HCT116 (cell line): ENCODE results near the gene THADA. TPM values are rescaled to one million over a fixed set of nuclear protein-coding genes. Genes with fewer than 3 reads are reported as not detected.

ENCODE experiments used
- ATAC-seq: fragments of 200-7000 bp; cut with Tn5 transposase; 2 replicates; pipeline ENCODE4 v1.9.1; 2020; ENCODE audit warnings: mild to moderate bottlenecking, moderate library complexity
- BruUV-seq: library from RNA; stranded (reverse); fragments of 400-500 nt; replicated peaks from 2 replicates; lab custom pipeline; 2021; lab: Mats Ljungman, UMichigan
- CTCF ChIA-PET: fragments of 300-600 bp; sonication (Branson Sonifier 250); formaldehyde crosslinking; loops from one replicate; lab custom pipeline; 2021; ENCODE audit warnings: antibody characterized with exemption; lab: Charles Lee
- POLR2A ChIA-PET: fragments of 300-600, 350-600 bp; sonication (Branson Sonifier 250); formaldehyde crosslinking; loops from one replicate; lab custom pipeline; 2021; ENCODE audit warnings: antibody characterized with exemption; lab: Charles Lee
- RAD21 ChIA-PET, 2 experiments: fragments of 300-600 bp; sonication (Branson Sonifier 250); formaldehyde crosslinking; loops; one replicate each; lab custom pipeline; 2023; ENCODE audit warnings: low total read pairs in 2 of 2; ENCODE audit not compliant: uncharacterized antibody in 2 of 2, unreplicated experiment in 2 of 2, low non-redundant PET in 1 of 2; lab: Charles Lee
- DNase-seq: peaks from one replicate; pipeline ENCODE4 v3.0.0-alpha.2; 2010; ENCODE audit warnings: low read depth, low spot score
- H2AFZ ChIP-seq: fragments of 200-600 bp; shearing (Covaris generic), sonication (generic); 2 replicates; pipeline ENCODE4 v1.6.1; 2017; ENCODE audit warnings: low read depth, mixed run types, mixed read lengths, antibody characterized with exemption, low read length; ENCODE audit not compliant: poor library complexity, severe bottlenecking
- H3K27ac ChIP-seq: 2 replicates; pipeline ENCODE4 v1.5.1; 2012; ENCODE audit warnings: low read depth, low read length
- H3K27me3 ChIP-seq: fragments of 200-600 bp; sonication (generic); 2 replicates; pipeline ENCODE4 v1.6.1; 2016; ENCODE audit warnings: mixed run types, low read length, mixed read lengths; ENCODE audit not compliant: insufficient read depth
- H3K36me3 ChIP-seq, 2 experiments: fragments of 200-500 bp in 1 of 2; fragments of 200-600 bp in 1 of 2; sonication (Bioruptor generic) in 1 of 2; sonication (generic) in 1 of 2; 2 replicates each; pipeline versions ENCODE4 v1.5.1 to v1.6.1; 2014 to 2016; ENCODE audit warnings: low read length in 2 of 2, inconsistent platforms in 1 of 2, mixed read lengths in 1 of 2, mixed run types in 1 of 2; ENCODE audit not compliant: insufficient read depth in 2 of 2, control insufficient read depth in 1 of 2
- H3K4me1 ChIP-seq, 2 experiments: fragments of 200-600 bp in 1 of 2; sonication (generic) in 1 of 2; 2 replicates each; pipeline versions ENCODE4 v1.5.1 to v1.6.1; 2012 to 2017; ENCODE audit warnings: low read length in 2 of 2, inconsistent platforms in 1 of 2, mild to moderate bottlenecking in 1 of 2, mixed read lengths in 1 of 2, mixed run types in 1 of 2, moderate library complexity in 1 of 2; ENCODE audit not compliant: insufficient read depth in 2 of 2, control insufficient read depth in 1 of 2
- H3K4me2 ChIP-seq: fragments of 200-600 bp; sonication (generic); 2 replicates; pipeline ENCODE4 v1.6.1; 2017; ENCODE audit warnings: mixed run types, low read length, mixed read lengths
- H3K4me3 ChIP-seq, 2 experiments: fragments of 200-600 bp in 1 of 2; sonication (generic) in 1 of 2; replicated peaks in 1 of 2; 2 replicates each; pipeline ENCODE4 v1.5.1; 2011 to 2016; ENCODE audit warnings: low read length in 2 of 2, control low read depth in 1 of 2, low read depth in 1 of 2, mild to moderate bottlenecking in 1 of 2, mixed read lengths in 1 of 2, mixed run types in 1 of 2
- H3K79me2 ChIP-seq: fragments of 200-600 bp; sonication (generic); 2 replicates; pipeline ENCODE4 v1.6.1; 2017; ENCODE audit warnings: mild to moderate bottlenecking, mixed run types, low read length, moderate library complexity, mixed read lengths; ENCODE audit not compliant: insufficient read depth
- H3K9ac ChIP-seq: fragments of 200-600 bp; sonication (generic); 2 replicates; pipeline ENCODE4 v1.6.1; 2016; ENCODE audit warnings: low read length, mixed read lengths
- H3K9me2 ChIP-seq: fragments of 200-600 bp; sonication (generic), shearing (Covaris generic); 2 replicates; pipeline ENCODE4 v1.6.1; 2017; ENCODE audit warnings: mixed run types, mild to moderate bottlenecking, moderate library complexity; ENCODE audit not compliant: insufficient read depth
- H3K9me3 ChIP-seq, 2 experiments: fragments of 200-500 bp in 1 of 2; fragments of 200-600 bp in 1 of 2; sonication (Bioruptor generic) in 1 of 2; sonication (generic) in 1 of 2; 2 replicates each; pipeline ENCODE4 v1.6.1; 2014 to 2017; ENCODE audit warnings: low read length in 2 of 2, mixed read lengths in 2 of 2, inconsistent platforms in 1 of 2, low read depth in 1 of 2, mild to moderate bottlenecking in 1 of 2, mixed run types in 1 of 2, moderate library complexity in 1 of 2; ENCODE audit not compliant: control insufficient read depth in 1 of 2, insufficient read depth in 1 of 2
- H4K20me1 ChIP-seq: fragments of 200-600 bp; sonication (generic), shearing (Covaris generic); 2 replicates; pipeline ENCODE4 v1.6.1; 2017; ENCODE audit warnings: mixed run types, mild to moderate bottlenecking, moderate library complexity; ENCODE audit not compliant: insufficient read depth
- CBX3 ChIP-seq: IDR thresholded peaks from 2 replicates; pipeline ENCODE4 v1.6.1; 2012; ENCODE audit warnings: low read depth
- CEBPB ChIP-seq: IDR thresholded peaks from 2 replicates; pipeline ENCODE4 v1.6.1; 2012; ENCODE audit warnings: low read depth
- EGR1 ChIP-seq: IDR thresholded peaks from 2 replicates; pipeline ENCODE4 v1.6.1; 2012; ENCODE audit warnings: low read depth
- ELF1 ChIP-seq: IDR thresholded peaks from 2 replicates; pipeline ENCODE4 v1.6.1; 2012; ENCODE audit warnings: low read depth, borderline replicate concordance
- EZH2phosphoT487 ChIP-seq: fragments of 200-600 bp; IDR thresholded peaks from 2 replicates; pipeline ENCODE4 v1.6.1; 2018; ENCODE audit warnings: antibody characterized with exemption, borderline replicate concordance
- FOSL1 ChIP-seq: IDR thresholded peaks from 2 replicates; pipeline ENCODE4 v1.6.1; 2012; ENCODE audit warnings: low read depth
- JUND ChIP-seq: IDR thresholded peaks from 2 replicates; pipeline ENCODE4 v1.6.1; 2012
- POLR2A ChIP-seq: IDR thresholded peaks from 2 replicates; pipeline ENCODE4 v1.7.0; 2011; ENCODE audit warnings: borderline replicate concordance; ENCODE audit not compliant: insufficient read depth, insufficient read length; ENCODE audit errors: extremely low read depth
- RAD21 ChIP-seq: IDR thresholded peaks from 2 replicates; pipeline ENCODE4 v1.6.1; 2012; ENCODE audit warnings: low read depth, mild to moderate bottlenecking
- SIN3A ChIP-seq: IDR thresholded peaks from 2 replicates; pipeline ENCODE4 v1.6.1; 2012; ENCODE audit warnings: low read depth
- SP1 ChIP-seq: IDR thresholded peaks from 2 replicates; pipeline ENCODE4 v1.6.1; 2012; ENCODE audit warnings: low read depth
- SRF ChIP-seq: IDR thresholded peaks from 2 replicates; pipeline ENCODE4 v1.6.1; 2012; ENCODE audit warnings: low read depth
- YY1 ChIP-seq: IDR thresholded peaks from 2 replicates; pipeline ENCODE4 v1.6.1; 2011; ENCODE audit warnings: low read length, low read depth, moderate library complexity, mild to moderate bottlenecking; ENCODE audit not compliant: insufficient replicate concordance; ENCODE audit errors: extremely low read depth
- intact Hi-C: fragments of 100-400 bp; cut with micrococcal nuclease; formaldehyde crosslinking; loops from 2 replicates; pipeline ENCODE4 v1.10.0; 2022
- total RNA-seq: library from RNA; stranded (reverse); gene quantifications from one replicate; pipeline ENCODE4 v1.2.1, GENCODE V29; 2021; ENCODE audit not compliant: unreplicated experiment
- TF ChIP-seq, protein P1 (sequence below): IDR thresholded peaks from 2 replicates; pipeline ENCODE4 v1.6.1; 2012
- TF ChIP-seq, protein P2 (sequence below): IDR thresholded peaks from 2 replicates; pipeline ENCODE4 v1.6.1; 2012
- TF ChIP-seq, protein P3 (sequence below): IDR thresholded peaks from 2 replicates; pipeline ENCODE4 v1.6.1; 2012; ENCODE audit warnings: low read depth

The THADA gene
- total RNA-seq, 1 experiment from 2014 or later: 30.7 TPM

DNA sequence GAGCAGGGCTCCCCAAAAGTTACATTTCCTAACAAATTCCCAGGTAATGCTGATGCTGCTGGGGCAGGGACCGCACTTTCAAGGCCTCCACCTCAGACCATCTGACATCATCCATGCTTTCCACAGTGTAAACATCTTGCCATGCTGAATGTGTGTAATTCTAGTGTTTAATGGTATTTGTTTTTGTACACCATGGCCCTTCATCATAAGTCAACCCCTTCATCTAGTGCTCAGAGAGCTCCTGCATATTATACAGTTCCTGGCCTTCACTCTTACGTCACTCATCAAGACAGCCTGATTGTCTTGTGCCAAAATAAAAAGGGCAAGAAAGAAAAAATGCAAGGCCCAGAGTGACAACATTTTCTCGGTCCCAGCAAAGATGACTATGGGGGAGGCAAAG lies 291.9 kb downstream of the THADA start:
- ChIA-PET RAD21 (no interaction called here), CTCF (no interaction called here), POLR2A (no interaction called here)
- Histone ChIP-seq H3K27ac (no peak overlapping the region), H3K9me3 (no peaks in the 10 kb centered on the region), H3K9ac (no peak overlapping the region), H3K9me2 (no peaks in the 10 kb centered on the region), H4K20me1 (no peaks in the 10 kb centered on the region), H3K4me1 (peaks cover 0 to 25% of the 10 kb centered on the region in 2 experiments; a peak in 2 of 4 replicates), H3K36me3 (no peaks in the 10 kb centered on the region), H3K4me3 (no peak overlapping the region), H3K4me2 (no peak overlapping the region), H3K79me2 (no peaks in the 10 kb centered on the region), H3K27me3 (no peaks in the 10 kb centered on the region), H2AFZ (no peak overlapping the region)
- TF ChIP-seq, protein P1, sequence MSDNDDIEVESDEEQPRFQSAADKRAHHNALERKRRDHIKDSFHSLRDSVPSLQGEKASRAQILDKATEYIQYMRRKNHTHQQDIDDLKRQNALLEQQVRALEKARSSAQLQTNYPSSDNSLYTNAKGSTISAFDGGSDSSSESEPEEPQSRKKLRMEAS: no peak
- TF ChIP-seq CBX3 (no peak), CEBPB (no peak), SP1 (no peak), RAD21 (no peak), EGR1 (no peak), SIN3A (no peak), YY1 (no peak), SRF (no peak), ELF1 (no peak), JUND (no peak), EZH2phosphoT487 (no peak), FOSL1 (no peak), POLR2A (no peak)
- TF ChIP-seq, protein P2, sequence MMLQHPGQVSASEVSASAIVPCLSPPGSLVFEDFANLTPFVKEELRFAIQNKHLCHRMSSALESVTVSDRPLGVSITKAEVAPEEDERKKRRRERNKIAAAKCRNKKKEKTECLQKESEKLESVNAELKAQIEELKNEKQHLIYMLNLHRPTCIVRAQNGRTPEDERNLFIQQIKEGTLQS: no peak
- TF ChIP-seq, protein P3, sequence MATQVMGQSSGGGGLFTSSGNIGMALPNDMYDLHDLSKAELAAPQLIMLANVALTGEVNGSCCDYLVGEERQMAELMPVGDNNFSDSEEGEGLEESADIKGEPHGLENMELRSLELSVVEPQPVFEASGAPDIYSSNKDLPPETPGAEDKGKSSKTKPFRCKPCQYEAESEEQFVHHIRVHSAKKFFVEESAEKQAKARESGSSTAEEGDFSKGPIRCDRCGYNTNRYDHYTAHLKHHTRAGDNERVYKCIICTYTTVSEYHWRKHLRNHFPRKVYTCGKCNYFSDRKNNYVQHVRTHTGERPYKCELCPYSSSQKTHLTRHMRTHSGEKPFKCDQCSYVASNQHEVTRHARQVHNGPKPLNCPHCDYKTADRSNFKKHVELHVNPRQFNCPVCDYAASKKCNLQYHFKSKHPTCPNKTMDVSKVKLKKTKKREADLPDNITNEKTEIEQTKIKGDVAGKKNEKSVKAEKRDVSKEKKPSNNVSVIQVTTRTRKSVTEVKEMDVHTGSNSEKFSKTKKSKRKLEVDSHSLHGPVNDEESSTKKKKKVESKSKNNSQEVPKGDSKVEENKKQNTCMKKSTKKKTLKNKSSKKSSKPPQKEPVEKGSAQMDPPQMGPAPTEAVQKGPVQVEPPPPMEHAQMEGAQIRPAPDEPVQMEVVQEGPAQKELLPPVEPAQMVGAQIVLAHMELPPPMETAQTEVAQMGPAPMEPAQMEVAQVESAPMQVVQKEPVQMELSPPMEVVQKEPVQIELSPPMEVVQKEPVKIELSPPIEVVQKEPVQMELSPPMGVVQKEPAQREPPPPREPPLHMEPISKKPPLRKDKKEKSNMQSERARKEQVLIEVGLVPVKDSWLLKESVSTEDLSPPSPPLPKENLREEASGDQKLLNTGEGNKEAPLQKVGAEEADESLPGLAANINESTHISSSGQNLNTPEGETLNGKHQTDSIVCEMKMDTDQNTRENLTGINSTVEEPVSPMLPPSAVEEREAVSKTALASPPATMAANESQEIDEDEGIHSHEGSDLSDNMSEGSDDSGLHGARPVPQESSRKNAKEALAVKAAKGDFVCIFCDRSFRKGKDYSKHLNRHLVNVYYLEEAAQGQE: no peak
- no peak for DNase-seq
- intact Hi-C loops: no loop called here
- BruUV-seq: no TSS peak
- ATAC-seq: no peak
